HG03066 (cell line): Measurements from ENCODE around the gene AGPS.
"Not testable (repeated sequence)": the region's sequence is repeated elsewhere in the genome, so short reads cannot be mapped to it uniquely, and the experiment has no call there.

Experiments used
- ATAC-seq: cut with Tn5 transposase; IDR thresholded peaks from one replicate; pipeline ENCODE4 v1.9.1; 2021; ENCODE audit warnings: low read depth; ENCODE audit not compliant: unreplicated experiment

AGPS gene

GRCh38 chr2:177392373-177393202, at the start of gene AGPS:
Gene AGPS, plus strand, starts transcription at chr2:177392773. Its CDS starts 17 bp downstream, at chr2:177392790.
- peak; percentile 91 for ATAC-seq

- ATAC-seq: no peak
Observed at GRCh38 chr2:177343773-177344172, 48.8 kb upstream of the AGPS start.

- no peak for ATAC-seq
Observed at GRCh38 chr2:177344316-177344715, 48.3 kb upstream of the AGPS start.

GRCh38 chr2:177346192-177346591, 46.4 kb upstream of the AGPS start:
- no peak for ATAC-seq

- no peak for ATAC-seq
Observed at GRCh38 chr2:177347570-177347969, 45.0 kb upstream of the AGPS start.

GRCh38 chr2:177348118-177348654, 44.4 kb upstream of the AGPS start:
- ATAC-seq: no peak

GRCh38 chr2:177348733-177349693, 43.6 kb upstream of the AGPS start:
- ATAC-seq: peak; percentile 63

- not testable (repeated sequence) for ATAC-seq
Observed at GRCh38 chr2:177350624-177351023, 41.9 kb upstream of the AGPS start.

- ATAC-seq: not testable (repeated sequence)
Observed at GRCh38 chr2:177351121-177351520, 41.5 kb upstream of the AGPS start.

GRCh38 chr2:177352441-177353186, 40.0 kb upstream of the AGPS start:
- no peak for ATAC-seq

- ATAC-seq: no peak
Observed at GRCh38 chr2:177353187-177353478, 39.4 kb upstream of the AGPS start.

- ATAC-seq: not testable (repeated sequence)
Observed at GRCh38 chr2:177354541-177354940, 38.0 kb upstream of the AGPS start.

- ATAC-seq: no peak
Observed at GRCh38 chr2:177355874-177356273, 36.7 kb upstream of the AGPS start.

- ATAC-seq: no peak
Observed at GRCh38 chr2:177359836-177360595, 32.6 kb upstream of the AGPS start.

GRCh38 chr2:177362499-177362898, 30.1 kb upstream of the AGPS start:
- ATAC-seq: no peak

- ATAC-seq: no peak
Observed at GRCh38 chr2:177363332-177363731, 29.2 kb upstream of the AGPS start.

GRCh38 chr2:177365764-177366163, 26.8 kb upstream of the AGPS start:
- not testable (repeated sequence) for ATAC-seq

- ATAC-seq: not testable (repeated sequence)
Observed at GRCh38 chr2:177368023-177368422, 24.6 kb upstream of the AGPS start.

- no peak for ATAC-seq
Observed at GRCh38 chr2:177379354-177379753, 13.2 kb upstream of the AGPS start.

- no peak for ATAC-seq
Observed at GRCh38 chr2:177380181-177380580, 12.4 kb upstream of the AGPS start.
